Body of pancreas (tissue), 4 donors: ENCODE measurements around the gene COL26A1.

Experiments used
- POLR2A ChIP-seq, 3 donors: fragments of 450-650 bp; IDR thresholded peaks; one replicate each; pipeline ENCODE4 v1.6.1; 2016; ENCODE audit warnings: antibody characterized with exemption in 3 of 3, mild to moderate bottlenecking in 2 of 3
- TF ChIP-seq, protein P1 (sequence below), 7 experiments: fragments of 450-650 bp in 4 of 7; fragments of 200-600 bp in 3 of 7; sonication (generic) in 3 of 7; IDR thresholded peaks; one replicate each; pipeline ENCODE4 v1.5.1; 2016 to 2019; ENCODE audit warnings: antibody characterized with exemption in 7 of 7

- TF ChIP-seq, protein P1, sequence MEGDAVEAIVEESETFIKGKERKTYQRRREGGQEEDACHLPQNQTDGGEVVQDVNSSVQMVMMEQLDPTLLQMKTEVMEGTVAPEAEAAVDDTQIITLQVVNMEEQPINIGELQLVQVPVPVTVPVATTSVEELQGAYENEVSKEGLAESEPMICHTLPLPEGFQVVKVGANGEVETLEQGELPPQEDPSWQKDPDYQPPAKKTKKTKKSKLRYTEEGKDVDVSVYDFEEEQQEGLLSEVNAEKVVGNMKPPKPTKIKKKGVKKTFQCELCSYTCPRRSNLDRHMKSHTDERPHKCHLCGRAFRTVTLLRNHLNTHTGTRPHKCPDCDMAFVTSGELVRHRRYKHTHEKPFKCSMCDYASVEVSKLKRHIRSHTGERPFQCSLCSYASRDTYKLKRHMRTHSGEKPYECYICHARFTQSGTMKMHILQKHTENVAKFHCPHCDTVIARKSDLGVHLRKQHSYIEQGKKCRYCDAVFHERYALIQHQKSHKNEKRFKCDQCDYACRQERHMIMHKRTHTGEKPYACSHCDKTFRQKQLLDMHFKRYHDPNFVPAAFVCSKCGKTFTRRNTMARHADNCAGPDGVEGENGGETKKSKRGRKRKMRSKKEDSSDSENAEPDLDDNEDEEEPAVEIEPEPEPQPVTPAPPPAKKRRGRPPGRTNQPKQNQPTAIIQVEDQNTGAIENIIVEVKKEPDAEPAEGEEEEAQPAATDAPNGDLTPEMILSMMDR (IDR thresholded peaks at IDR 0.05), result no peak
- TF ChIP-seq POLR2A (IDR thresholded peaks at IDR 0.05), result no peak
Measured at GRCh38 chr7:101488826-101489572, 126.3 kb downstream of the COL26A1 start.
